HG02588 (cell line): ENCODE results near the gene NUDT22.

Source experiments
- ATAC-seq: cut with Tn5 transposase; IDR thresholded peaks from one replicate; pipeline ENCODE4 v1.9.1; 2021; ENCODE audit warnings: mild to moderate bottlenecking, moderate library complexity; ENCODE audit not compliant: unreplicated experiment

The NUDT22 gene

DNA sequence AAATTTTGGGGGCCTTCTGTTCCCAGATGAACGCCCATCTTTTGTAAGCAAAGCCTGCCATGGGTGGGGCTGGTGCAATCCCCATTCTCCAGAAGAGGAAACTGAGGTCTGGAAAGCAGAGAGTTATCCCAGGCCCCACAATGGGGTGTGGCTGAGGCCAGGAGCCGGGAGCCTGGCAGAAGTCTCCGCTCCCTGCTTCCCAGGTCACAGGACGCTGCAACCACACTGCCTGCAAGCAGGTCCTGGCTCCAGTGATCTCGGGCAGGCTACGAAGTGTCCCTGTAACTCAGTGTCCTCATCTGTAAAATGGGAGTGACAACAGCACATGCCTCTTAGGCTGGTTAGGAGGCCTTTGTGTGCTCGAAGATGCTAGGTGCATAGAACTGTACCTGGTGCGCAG is 27.0 kb downstream of the NUDT22 start:
- no peak for ATAC-seq

DNA sequence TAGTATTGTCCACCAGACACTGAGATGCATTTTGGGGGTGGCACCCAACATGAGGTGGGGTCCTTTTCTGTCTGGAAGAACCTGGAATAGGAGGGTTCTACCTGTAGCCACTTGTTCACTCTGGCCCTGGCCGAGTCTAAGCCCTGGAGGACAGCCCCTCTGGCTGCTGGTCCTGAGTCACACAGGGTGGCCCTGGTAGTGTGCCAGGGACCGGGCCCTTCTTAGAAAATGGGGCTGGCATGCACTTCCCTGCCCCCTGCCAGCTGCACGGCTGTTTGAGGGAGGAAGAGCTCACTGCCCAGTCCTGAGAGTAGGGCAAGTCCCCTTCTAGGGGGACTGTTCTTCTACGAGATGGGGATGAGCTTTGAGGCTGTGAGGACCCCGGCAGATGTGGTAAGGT is 27.4 kb downstream of the NUDT22 start:
- ATAC-seq, result no peak

DNA sequence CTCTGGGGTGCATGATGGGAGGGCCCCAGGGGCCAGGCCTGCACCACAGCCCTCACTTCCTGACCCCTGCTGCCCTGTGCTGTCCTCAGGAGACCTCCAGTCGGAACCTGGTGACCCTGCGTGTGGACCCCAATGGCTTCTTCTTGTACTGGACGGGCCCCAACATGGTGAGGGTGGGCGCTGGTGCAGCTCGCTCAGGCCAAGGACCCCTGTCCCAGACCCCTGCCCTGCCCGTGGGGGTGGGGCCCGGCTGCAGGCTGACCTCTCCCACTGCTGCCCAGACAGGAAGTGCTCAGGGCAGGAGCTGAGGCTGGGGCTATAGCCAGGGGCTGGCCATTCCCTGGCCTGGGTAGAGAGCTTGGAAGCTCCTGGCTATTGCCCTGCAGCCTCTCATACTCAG is 28.3 kb downstream of the NUDT22 start:
- ATAC-seq, result no peak

DNA sequence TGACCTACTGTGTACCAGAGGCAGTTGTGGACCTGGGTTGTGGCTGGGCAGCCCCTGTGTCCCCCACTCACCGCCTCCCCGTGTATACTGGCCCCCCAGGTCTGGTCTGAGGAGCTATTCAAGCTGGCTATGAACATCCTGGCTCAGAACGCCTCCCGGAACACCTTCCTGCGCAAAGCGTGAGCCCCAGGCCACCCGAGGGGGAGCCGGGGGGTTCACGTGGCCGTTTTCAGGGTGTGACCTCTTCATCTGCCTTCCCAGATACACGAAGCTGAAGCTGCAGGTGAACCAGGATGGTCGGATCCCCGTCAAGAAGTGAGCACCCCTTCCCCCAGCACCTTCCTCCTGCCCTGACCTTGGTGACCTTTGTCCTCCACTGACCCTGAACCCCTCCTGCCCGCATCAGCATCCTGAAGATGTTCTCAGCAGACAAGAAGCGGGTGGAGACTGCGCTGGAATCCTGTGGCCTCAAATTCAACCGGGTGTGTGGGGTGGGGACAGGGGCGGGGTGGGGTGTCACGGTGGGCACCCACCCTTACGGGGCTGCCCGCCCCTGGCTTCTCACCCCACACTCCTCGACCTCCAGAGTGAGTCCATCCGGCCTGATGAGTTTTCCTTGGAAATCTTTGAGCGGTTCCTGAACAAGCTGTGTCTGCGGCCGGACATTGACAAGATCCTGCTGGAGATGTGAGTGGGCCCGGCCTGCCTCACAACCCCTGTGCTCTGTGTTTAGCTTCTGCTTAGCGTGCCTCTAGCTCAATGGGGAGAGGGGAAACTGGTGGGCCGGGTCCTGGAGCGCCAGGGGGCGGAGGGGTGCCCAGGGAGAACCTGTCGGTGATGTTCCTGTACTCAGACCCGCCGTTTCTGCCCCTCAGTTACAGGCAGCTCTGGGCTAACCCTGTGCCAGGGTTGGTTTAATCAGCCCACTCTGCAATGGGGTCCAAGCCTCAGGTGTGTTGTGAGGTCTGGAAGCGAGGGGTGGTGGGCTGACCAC is 29.4 kb downstream of the NUDT22 start:
- no peak for ATAC-seq

DNA sequence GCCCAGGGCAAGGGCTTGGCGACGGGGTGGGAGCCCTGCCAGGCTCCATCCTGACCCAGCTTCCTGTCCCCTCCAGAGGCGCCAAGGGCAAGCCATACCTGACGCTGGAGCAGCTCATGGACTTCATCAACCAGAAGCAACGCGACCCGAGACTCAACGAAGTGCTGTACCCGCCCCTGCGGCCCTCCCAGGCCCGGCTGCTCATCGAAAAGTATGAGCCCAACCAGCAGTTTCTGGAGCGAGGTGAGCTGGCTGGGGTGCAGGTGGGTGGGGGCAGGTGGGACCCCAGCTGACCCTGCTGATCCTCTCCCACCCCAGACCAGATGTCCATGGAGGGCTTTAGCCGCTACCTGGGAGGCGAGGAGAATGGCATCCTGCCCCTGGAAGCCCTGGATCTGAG is 30.2 kb downstream of the NUDT22 start:
- ATAC-seq, result no peak

DNA sequence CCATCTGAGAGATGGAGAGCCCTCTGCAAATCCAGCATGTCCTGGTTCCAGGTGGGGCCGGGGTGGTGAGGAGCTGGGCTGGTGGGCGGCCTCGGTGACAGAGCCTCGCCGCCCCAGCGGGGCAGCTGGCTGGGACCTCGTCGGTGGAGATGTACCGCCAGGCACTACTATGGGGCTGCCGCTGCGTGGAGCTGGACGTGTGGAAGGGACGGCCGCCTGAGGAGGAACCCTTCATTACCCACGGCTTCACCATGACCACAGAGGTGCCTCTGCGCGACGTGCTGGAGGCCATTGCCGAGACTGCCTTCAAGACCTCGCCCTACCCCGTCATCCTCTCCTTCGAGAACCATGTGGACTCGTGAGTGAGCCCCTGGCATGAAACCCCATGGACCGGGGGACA is 32.3 kb downstream of the NUDT22 start:
- no peak for ATAC-seq

DNA sequence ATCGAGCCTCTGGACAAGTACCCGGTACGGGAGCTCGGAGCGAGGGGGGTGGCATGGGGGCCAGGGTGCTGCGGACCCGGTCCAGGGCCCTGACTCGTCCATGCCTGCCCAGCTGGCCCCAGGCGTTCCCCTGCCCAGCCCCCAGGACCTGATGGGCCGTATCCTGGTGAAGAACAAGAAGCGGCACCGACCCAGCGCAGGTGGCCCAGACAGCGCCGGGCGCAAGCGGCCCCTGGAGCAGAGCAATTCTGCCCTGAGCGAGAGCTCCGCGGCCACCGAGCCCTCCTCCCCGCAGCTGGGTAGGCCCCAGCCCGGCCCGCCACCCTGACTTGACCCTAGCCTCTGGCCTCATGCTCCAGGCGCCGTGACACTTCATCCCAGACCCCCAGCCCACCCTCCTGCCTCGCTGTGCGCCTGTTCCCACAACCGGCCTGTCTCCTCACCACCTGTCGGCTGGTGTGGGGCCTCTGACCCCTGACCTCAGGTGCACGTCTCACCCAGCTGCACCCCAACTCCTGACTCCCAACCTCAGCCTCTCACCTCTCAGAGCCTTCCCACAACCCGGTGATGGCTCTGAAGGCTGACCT is 33.0 kb downstream of the NUDT22 start:
- no peak for ATAC-seq

DNA sequence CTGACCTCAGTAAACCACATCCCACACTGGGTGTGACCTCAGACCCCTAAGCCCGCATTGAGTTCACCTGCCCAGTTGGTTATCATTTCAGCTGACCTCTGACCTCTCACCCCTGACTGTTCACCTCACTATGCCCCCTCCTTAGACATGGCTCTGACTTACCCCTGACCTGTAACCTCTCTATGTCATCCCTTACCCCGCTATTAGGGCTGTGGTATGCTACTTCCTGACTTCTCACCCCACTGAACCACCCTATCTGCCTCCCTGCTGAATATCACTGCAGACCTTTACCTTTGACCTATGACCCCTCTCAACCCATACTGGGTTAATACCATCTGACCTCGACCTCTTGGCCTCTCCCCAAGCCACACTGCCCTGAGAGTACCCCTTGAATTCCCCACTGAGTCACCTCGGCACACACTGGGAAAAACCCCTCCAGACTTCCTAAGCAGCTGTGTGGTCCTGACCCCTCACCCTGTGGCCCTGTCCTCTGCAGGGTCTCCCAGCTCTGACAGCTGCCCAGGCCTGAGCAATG is 33.5 kb downstream of the NUDT22 start:
- ATAC-seq, result no peak

DNA sequence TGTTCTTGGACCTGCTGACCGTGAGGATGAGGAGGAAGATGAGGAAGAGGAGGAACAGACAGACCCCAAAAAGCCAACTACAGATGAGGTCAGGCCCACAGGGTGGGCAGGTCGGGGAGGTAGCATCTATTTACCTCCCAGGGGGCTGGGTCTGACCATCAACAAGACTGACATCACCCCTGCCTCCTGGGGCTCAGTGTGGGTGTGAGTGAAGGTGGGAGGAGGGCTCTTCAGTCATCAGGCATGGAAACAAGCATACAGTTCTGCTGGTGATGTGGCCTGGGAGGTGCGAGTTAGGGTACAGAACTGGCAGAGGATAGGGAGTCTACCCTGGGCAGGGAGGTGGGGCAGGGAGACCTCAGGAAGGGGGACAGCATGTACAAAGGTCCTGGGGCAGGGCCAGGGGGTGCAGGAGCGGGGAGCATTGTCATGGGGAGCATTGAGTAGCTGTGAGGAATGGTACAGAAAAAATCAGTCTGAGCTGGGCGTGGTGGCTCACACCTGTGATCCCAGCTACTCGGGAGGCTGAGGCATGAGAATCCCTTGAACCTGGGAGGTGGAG is 34.2 kb downstream of the NUDT22 start:
- ATAC-seq, result no peak

DNA sequence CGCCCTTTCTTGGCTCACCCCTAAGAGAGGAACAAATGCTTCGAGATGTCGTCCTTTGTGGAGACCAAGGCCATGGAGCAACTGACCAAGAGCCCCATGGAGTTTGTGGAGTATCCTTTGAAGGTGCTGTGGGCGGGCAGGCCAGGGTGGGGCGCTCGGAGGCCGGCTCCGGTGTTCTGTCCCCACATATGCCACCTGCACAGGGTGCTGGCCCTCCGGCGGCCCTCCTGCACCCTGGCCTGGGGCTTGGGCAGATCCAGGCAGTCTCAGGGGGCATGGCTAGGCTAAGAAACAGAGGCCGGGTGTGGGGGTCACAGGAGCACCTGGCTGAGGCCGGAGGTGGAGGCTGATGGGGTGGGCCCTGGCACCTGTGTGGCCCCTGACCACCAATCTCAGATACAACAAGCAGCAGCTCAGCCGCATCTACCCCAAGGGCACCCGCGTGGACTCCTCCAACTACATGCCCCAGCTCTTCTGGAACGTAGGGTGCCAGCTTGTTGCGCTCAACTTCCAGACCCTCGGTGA is 35.5 kb downstream of the NUDT22 start:
- no peak for ATAC-seq

DNA sequence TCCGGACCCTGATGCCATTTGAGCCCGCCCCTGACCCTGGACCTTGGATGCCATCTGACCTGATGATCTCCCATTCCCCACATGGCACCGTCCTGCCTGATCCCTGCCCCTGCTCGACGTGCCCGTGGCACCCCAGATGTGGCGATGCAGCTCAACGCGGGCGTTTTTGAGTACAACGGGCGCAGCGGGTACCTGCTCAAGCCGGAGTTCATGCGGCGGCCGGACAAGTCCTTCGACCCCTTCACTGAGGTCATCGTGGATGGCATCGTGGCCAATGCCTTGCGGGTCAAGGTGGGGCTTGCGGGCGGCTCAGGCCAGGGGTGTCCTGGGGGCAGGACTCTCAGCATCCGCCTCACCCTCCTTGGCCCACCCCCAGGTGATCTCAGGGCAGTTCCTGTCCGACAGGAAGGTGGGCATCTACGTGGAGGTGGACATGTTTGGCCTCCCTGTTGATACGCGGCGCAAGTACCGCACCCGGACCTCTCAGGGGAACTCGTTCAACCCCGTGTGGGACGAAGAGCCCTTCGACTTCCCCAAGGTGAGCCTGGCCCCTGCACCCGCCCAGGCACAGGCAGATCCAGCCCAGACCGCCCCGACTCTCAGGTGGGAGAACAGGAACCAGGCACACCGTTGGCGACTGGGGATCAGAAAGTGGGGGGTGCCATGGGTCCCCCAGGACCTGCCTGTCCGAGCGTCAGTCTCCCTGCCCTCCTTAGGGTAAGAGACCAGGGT is 36.4 kb downstream of the NUDT22 start:
- ATAC-seq, result no peak

DNA sequence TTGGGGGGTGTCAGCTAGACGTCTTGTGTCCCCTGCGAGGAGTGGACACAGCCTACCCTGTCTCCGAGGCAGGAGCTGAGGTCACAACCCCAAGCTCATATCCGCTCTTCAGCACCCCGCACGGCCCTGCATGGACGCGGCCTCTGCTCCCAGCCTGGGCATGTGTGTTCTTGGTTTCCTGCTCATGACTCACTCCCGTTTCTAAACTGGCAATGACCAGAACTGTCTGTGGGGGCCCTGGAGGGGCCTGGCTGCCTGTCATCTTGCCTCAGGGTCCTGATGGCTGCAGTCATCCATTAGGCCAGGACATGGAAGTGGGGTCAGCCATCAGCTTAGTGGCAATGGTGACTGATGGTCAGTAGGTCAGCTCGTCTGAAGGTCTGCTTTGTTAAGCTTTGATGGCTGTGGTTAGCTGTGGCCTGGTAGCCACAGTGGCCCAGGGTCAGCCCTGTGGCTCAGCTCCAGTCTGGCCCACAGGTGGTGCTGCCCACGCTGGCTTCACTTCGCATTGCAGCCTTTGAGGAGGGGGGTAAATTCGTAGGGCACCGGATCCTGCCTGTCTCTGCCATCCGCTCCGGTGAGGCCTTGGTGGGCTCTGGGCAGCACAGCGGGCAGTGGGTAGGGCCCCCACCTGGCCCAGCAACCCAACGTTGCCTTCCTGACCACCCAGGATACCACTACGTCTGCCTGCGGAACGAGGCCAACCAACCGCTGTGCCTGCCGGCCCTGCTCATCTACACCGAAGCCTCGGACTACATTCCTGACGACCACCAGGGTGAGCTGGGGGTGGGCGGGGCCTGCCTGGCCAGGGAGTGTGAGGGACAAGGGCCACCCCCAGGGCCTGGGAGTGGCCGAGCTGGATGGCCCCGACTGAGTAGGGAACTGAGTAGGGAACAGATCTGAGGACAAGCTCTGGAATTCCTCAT is 37.2 kb downstream of the NUDT22 start:
- ATAC-seq, result no peak

DNA sequence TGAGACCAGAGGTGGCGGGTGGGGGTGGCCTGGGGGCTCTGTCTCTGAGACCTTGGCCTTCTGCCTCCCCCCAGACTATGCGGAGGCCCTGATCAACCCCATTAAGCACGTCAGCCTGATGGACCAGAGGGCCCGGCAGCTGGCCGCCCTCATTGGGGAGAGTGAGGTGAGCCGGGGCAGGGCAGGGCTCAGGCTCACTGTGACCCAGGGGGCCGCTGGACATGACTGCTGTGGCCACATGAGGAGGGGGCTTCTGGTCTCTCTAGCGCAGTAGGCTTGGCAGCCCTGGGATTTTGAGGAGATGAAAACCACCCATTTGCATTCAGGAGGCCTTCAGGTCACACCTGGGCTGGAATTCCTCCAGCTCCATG is 37.9 kb downstream of the NUDT22 start:
- no peak for ATAC-seq

DNA sequence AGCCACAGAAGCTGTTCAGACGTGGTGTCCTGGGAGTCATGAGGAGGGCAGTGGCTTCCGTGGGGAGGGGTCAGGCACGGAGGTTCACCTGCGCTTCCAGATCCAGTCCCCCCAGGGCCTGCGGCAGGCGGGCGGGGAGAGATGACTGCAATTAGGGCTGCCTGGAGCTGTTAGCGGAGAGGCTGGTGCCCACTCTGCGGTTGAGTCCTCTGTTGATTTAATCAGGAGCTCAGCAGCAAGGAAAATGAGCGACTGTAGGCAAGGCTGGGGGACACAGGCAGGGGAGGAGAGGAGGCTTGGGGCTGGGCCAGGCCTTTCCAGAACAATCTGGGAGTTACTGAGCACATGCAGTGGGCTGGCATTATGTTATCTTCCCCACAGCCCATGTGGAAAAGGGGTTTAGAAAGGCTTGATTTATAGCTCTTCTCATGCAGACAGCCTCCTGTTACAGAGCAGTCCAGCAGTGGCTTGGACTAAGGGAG is 38.3 kb downstream of the NUDT22 start:
- ATAC-seq, result no peak

DNA sequence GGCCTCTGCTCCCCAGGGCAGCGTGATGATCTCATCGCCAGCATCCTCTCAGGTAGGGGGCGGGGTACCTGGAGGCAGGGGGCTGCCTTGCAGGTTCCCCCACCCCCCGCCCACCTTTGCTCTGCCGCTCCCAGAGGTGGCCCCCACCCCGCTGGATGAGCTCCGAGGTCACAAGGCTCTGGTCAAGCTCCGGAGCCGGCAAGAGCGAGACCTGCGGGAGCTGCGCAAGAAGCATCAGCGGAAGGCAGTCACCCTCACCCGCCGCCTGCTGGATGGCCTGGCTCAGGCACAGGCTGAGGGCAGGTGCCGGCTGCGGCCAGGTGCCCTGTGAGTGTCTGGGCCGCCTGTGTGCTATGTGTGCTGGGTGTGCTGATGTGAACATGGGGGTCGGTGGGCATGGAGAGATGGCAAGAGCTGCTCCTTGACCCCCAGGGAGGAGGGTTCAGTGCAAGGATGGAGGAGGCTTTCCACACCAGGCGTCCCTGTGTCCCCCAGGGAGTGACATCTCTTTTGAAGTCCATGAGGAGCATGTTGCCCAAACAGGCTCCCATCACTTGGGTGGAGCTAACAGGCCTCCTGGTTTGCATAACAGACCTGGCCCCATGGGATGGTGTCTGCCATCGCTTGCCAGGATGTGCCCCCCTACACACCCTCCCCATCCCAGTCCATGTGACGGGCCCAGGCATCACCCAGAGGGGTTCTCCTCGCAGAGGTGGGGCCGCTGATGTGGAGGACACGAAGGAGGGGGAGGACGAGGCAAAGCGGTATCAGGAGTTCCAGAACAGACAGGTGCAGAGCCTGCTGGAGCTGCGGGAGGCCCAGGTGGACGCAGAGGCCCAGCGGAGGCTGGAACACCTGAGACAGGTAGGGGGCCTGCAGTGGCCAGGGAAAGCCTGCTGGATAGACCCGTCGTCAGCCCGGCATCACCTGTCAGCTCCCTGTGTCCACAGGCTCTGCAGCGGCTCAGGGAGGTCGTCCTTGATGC is 39.4 kb downstream of the NUDT22 start:
- no peak for ATAC-seq

DNA sequence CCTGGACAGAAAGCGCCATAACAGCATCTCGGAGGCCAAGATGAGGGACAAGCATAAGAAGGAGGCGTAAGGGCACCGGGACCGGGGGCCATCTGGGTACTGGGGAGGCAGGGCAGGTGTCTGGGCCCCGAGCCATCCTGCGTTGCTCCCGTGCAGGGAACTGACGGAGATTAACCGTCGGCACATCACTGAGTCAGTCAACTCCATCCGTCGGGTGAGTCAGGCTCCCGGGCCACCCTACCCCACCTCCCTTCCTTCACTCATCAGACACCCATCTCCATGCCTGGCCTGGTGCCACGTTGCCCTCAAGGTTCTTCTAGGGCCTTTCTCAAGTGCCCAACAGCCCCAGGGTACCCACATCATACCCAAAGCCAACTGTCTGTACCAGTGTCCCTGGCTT is 40.3 kb downstream of the NUDT22 start:
- ATAC-seq, result no peak

DNA sequence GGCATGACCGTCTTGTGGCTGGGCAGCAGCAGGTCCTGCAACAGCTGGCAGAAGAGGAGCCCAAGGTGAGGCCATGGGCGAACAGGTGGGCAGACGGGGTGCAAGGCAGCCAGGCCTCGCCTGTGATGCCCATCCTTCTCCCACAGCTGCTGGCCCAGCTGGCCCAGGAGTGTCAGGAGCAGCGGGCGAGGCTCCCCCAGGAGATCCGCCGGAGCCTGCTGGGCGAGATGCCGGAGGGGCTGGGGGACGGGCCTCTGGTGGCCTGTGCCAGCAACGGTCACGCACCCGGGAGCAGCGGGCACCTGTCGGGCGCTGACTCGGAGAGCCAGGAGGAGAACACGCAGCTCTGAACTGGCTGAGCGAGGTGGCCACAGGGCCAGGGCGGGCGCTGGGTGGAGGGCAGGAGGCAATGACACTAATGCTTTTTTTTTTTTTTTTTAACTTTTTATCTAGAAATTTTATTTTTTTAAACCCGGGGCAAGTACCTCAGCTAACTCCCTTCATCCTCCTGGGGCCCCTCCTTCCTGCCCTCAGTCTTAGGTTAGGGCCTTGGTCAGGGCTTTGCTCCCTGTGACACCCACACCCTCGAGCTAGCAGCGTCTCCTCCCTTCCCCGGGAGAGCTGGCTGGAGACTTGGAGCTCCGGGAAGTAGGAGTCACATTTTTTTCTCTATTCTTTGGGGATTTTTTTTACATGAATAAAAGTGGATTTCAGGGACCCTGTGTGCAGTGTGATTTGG is 41.3 kb downstream of the NUDT22 start:
- no peak for ATAC-seq
